Left ventricle myocardium superior (tissue), 1 donor: Measurements from ENCODE around the gene R3HDM2. TPM values are rescaled to one million over a fixed set of nuclear protein-coding genes. Genes with fewer than 3 reads are reported as not detected.

Experiments used
- ATAC-seq: fragments of 200-7000 bp; cut with Tn5 transposase; one replicate; pipeline ENCODE4 v1.9.1; 2020; ENCODE audit warnings: mild to moderate bottlenecking, moderate library complexity
- DNase-seq: peaks from one replicate; pipeline ENCODE4 v3.0.0-alpha.2; 2020
- intact Hi-C: fragments of 100-400 bp; cut with micrococcal nuclease; formaldehyde crosslinking; loops from one replicate; pipeline ENCODE4 v1.11.0; 2022
- total RNA-seq: library from RNA; stranded (reverse); fragmentation: NEBNext Ultra II Directional; extraction: Animal tissue kit (Norgen Biotek cat#: 25700); gene quantifications from one replicate; pipeline ENCODE4 v1.2.1, GENCODE V29; 2021
- donor health status: DM: no; HTN: yes; CAD: no; lungs with severe emphysema.

Gene R3HDM2
- total RNA-seq, 1 donor from 2014 or later, result 54.4 TPM

DNA sequence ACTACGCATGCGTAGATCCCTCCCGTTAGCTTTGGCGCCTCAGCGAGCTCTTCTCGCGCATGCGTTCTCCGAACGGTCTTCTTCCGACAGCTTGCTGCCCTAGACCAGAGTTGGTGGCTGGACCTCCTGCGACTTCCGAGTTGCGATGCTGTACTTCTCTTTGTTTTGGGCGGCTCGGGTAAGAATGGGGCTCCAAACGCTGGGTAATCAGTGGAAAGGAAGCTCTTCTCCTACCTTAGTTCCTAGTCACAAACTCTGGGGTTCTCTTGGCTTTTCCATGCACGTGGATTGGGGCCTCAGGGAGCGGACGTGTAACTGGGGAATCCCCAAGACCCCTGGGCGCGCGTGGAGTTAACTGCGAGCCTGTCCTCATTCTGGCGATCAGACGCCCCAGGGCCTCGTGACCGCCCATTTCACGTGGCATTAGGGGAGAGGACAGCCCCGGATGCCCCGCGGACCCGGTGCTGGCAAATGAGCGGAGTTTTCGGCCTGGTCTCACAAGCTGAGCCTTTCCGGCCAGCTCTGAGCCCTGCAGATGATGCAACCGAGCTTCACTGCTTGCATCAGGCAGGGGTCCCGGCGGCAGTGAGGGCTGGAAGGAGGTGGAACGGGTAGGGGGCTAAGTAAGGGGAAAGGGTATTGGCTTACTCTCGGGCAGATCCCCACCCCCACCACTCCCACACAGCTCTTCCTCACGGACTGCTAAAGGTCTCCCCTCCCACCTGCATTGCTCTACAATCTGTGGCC lies 201.0 kb downstream of the R3HDM2 start, which contains the start of gene SHMT2:
Gene SHMT2 (plus strand): TSS at position 78 of the 747 bp plus-strand sequence. CDS start 68 bp downstream, at position 146.
- peak; percentile 94 for DNase-seq
- intact Hi-C loops, result no loop called here

DNA sequence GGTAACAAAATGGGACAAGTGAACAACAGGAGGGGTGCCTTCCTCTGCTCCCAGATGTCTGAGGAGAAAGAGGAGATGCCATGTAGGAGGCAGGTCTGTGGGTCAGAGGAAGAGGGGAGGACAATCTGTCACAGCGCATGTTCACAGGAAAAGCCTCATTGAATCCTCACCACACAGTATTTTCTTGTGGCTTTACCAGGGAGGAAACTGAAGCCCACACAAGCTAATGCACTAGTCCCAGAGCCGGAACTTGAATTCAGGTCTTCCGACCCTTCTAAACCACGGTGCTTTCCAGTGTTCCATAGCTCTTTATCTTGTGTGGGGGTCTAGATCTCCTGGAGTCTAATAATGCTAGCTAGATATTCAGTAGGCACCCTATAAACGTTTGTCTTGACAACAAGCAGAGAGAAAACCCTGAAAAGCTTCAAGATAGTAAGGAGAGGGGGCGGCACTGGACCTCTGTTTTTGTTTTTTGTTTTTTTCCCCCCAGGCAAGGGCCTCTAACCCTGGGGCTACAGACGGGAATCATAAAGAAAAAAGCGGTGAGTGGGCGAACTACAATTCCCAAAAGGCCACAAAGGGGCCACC lies 201.7 kb downstream of the R3HDM2 start:
- intact Hi-C loops, result no loop called here
- no peak for ATAC-seq
- DNase-seq, result no peak

More for the DNA sequence above, 201.0 kb downstream of the R3HDM2 start, which contains the start of gene SHMT2:
- ATAC-seq, result peak; percentile 86

DNA sequence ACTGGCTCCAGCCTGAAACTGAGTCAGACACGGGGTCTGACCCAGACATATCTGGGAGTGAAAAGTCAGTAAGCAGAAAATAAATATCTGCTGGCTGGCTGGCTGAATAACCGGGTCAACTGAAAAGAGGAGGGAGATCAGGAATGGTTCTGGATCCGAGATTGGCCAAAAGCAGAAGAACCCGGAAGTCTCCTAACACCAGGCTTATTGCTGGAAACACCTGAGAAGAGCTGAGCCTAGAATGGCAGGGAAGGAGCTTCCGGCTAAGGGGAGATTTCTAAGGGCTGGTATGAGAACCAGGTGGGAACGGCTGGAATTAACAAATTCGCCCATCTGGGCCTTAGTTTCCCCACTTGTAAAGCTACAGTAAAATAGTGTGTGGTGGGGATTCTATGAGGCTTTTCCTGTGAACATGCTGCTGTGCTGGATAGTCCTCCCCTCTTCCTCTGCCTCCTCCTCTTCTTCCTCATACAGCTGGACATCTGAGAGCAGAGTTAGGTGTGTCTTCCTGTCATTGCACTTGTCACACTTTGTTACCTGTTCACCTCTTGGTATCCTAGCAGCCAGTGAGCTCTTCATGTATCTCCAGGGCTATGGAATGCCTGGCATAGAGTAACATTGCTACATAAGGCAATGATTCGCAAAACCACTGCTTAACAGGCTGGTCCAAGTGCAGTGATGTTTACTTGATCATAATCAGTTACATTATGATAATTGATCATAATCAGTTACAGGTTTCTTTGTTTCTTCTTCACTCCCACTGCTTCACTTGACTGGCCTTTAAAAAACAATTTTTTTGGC lies 203.3 kb downstream of the R3HDM2 start:
- ATAC-seq, result no peak
- intact Hi-C loops, result no loop called here

DNA sequence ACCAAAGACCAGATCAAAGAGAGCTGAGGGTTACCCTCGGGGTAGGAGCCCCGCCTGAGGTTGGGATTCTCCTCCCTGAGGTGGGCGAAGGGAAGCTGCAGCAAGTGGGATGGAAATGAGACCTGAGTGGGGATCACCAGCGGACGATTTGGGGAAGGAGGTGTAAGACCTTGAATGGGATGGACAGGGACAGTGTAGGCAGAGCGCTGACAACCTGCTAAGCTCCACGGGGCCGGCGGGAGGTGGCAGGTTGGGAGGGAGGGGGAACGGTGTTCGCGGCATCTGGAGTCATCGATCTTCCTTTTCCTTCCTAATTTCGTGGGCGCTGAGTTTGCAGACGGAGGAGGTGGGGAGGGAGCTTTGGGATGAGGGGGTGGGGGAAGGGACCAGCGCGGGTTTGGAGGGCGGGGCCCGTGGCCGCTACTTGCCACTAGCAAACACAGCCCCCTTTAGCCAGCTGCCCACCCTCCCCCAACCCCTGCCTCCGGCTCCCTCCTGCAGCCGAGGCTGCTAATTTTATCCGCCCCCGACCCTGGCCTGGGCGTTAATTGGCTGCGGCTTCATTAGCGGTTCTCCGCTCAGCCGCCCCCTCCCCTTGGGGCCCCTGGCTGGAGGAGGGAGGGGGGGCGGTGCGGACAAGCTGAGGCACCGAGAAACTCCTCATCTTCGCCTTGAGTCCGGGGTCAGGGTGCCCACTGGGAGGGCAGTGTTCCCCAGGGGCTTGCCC lies 204.1 kb downstream of the R3HDM2 start:
- ATAC-seq (no peak), DNase-seq (no peak)
- intact Hi-C loops, result no loop called here

More for the DNA sequence above, 203.3 kb downstream of the R3HDM2 start:
- no peak for DNase-seq

DNA sequence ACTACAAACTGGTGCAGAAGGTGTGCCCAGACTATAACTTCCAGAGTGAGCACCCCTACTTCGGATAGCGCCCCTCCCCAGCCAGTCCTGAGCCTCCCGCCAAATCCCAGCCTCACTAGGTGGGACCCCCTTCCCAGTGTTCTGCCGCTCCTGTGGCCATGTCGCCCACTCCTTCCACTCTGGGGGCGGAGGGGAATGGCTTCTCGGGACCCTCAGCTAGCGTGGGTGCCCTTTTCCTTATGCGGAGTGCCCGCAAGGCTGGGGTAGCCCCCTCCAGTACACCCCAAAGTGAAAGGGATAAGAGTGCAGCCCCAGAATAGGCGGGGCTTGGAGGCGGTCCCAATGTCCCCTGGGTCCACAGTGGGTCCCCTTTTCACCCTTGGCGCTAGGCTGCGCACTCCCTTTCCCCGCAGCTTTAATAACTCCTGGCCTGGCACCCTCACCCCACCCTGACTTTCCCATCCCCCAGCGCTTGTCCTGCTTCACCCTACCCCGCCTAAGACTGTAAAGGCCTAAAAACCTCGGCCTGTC lies 205.1 kb downstream of the R3HDM2 start:
- intact Hi-C loops, result no loop called here
- DNase-seq (no peak), ATAC-seq (no peak)

DNA sequence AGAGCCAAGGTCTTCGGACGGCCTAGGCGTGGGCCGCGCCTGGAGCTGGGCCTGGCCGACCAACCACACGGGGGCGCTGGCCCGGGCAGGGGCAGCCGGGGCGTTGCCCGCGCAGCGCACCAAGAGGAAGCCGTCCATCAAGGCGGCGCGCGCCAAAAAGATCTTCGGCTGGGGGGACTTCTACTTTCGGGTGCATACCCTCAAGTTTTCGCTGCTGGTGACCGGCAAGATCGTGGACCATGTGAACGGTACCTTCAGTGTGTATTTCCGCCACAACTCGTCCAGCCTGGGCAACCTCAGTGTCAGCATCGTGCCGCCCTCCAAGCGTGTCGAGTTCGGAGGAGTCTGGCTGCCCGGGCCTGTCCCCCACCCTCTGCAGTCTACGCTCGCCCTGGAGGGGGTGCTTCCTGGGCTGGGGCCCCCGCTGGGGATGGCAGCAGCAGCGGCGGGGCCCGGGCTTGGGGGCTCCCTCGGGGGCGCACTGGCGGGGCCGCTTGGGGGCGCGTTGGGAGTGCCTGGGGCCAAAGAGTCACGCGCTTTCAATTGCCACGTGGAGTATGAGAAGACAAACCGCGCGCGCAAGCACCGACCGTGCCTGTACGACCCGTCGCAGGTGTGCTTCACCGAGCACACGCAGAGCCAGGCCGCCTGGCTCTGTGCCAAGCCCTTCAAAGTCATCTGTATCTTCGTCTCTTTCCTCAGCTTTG lies 205.7 kb downstream of the R3HDM2 start:
- intact Hi-C loops, result no loop called here
- DNase-seq, result peak; percentile 75
- ATAC-seq, result peak; percentile 40

DNA sequence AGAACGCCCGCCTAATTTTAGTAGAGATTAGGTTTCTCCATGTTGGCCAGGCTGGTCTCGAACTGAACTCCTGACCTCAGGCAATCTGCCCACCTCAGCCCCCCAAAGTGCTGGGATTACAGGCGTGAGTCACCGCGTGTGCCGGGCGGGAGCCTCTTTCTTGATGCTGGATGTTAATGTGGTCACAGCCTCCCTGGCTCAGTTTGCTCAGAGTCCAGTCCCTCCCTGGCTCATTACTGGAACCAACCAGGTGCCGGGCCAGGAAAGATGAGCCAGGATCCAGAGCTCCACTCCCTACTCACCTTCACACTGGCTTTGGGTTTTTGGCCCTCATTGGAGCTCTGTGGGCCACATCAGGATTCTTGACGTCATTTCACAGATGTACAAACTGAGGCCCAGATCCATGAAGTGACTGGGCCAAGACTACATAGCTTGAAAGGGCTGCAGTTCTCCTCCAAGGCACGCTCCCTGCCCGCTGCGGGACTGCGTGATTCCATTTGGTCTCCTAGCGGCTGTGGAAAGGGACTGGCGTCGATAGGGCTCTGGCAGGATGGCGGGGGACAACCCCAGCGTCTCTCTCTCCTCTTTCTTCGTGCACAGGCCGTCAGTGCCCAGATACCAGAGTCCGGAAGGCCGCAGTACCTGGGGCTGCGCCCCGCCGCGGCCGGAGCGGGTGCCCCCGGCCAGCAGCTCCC lies 206.4 kb downstream of the R3HDM2 start:
- no peak for ATAC-seq
- intact Hi-C loops, result no loop called here
- no peak for DNase-seq

DNA sequence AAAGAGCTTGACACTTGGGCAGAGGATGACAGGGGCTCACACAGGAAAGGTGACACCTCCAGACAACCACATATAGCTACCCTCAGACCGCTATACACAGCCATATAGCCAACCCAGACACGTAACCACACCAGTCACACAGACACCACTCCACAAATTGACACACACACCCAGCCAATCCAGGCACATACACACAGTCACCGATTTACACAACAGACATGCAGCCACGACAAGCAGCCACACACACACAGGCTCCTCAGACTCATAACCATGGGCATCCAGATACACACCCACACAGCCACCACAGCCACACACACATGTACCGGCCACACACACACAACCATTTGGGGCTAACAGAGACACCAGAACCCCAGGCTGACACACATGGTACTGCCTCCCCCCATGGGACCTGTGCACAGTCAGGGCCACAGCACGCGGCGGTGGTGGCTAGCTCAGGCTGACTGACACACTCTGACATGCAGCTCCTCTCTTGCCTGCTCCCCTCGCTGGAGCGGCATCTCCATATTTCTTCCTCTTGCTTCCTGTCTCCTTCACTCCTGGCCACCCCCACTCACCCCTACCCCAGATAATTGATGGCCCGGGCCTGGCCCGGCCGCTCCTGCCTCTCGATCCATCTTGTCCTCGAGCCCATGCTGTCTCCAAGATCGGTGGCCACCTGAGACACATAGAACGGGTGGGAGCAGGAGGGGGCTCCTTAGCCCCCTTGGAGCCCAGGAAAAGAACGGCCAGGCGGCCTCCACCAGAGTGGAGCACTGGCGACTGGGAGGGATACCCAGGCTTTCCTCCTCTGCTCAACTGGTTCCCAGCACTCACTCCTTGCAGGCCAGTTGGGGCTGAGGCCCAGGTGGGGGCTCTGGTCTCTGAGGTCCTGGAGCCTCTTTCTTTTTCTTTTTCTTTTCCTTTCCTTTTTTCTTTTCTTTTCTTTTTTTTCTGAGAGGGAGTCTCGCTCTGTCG lies 207.4 kb downstream of the R3HDM2 start:
- DNase-seq (no peak), ATAC-seq (no peak)
- intact Hi-C loops, result no loop called here

DNA sequence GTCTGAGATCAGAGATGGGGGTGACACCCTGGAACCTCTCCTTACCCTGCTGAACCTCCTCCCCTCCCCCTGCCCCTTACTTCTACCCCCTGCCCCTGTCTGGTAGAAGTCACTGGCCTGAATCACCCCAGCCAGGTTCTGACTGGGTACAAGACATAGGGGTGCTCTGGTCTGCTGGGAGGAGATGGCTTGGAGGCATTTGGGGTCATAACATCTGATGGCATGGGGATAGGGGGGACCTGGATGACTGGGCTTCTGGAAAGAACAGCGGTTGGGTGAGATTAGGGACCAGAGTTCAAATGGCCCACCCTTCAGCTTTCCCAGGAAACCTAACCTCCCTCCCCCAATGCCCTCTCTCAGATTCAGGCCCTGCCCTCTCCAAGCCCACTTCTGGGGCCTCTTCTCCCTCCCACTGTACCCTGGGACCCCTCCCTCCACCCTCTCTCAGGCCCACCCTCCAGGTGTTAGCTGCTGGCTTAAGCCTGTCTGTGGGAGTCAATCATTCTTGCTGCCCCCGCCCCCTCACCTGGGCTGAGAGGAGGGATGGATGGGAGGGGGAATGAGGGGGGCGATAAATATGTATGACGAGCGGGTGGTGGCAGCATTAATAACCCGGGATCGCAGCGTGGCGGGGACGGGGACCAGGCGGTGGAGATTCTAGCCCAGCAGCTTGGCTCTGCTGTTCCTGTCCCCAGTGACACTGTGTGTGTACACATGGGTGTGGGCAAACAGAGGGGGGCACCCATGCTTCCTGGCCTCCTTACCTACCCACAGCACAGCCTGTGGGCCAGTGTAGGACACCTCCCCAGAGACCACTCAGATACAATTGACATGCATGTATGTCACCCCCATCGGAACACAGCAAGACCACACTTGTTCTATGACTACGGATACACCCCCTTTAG lies 208.3 kb downstream of the R3HDM2 start:
- intact Hi-C loops, result no loop called here
- ATAC-seq, result no peak
- no peak for DNase-seq

DNA sequence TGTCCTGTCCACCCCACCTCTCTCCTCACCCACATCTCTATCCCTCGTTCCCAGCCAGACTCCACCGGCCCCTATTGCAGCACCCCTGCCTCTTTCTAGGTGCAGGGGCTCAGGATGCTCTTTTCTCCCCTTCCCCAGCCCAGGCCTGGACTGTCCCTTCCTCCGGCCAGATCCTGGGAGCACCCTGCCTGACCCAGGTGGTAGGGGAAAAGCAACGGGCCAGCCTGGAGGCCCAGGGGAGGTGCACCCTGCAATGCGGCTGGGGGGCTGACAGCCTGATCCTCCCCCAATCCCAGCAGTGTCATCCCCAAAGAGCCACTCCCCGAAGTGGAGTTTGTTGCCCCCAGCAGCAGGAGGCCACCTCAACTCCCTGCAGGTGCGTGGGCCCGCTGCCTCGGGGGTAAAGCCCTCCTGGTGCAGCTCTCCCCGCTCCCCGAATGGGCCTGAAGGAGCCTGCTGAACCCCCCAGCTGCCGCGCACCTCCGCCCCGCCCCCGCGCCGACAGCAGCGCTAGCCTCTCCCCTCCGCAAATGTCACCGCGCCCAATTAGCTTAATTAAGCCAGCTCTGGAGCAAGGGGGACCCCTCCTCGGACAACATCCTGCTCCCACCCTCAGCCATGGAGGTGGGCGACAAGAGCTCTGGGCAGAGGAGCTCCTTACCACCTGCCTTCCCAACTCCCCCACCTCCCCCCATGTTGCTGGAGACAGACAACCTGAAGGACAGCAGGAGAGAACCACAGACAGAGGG lies 209.5 kb downstream of the R3HDM2 start:
- DNase-seq (no peak), ATAC-seq (no peak)
- intact Hi-C loops, result no loop called here

DNA sequence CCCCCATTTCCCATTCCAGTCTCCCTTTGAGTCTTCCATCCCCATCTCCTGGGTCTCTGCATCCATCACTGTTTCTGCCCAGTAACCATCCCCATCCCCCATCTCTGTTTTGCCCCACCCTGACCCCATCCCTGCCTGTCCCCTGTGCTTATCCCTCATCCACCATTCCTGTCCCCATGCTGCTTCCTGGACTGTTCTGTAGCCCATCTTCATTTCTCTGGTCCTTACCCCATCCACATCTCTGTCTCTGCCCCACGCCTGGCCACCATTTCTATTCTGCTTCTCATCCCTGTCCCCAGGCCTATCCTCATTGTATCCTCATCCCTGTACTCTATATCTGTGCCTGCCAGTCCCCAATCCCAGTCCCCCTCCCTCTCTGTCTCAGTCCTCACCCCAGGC lies 210.1 kb downstream of the R3HDM2 start:
- ATAC-seq, result no peak
- intact Hi-C loops, result no loop called here
- DNase-seq, result no peak

DNA sequence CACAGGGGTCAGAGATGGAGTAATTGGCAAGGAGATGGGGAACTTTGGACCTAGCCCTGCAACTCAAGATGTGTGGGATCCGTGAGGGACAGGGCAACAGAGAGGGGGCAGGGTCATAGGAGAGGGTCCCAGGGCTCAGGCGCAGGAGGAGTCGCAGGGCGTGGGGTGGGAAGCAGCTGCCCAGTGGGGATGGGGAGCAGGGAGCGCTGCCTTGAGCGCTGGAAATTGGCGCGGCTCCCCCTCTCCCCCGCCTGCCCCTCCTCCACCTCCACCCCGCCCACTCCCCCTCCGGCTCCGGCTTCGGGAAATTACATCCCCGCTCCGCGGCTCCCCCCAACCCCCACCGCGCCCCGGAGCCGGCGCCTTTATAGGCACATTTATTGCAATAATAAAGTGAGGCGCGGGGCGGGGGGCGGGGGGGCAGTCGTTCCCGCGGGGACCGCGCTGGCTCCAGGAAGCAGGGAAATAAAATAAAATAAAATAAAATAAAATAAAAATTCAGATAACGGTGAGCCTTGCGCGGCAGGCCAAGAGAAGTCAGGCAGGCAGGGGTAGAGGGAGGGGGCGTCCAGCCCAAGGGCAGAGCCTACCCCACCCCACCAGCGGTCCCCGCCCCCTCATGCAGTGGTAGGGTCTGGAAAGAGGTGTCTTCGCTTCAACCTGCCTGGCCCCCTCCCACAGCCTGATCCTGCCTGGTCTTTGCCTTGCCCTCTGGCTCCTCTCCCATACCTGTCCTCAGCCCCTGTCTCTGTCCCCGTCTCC lies 210.7 kb downstream of the R3HDM2 start:
- no peak for ATAC-seq
- no peak for DNase-seq
- intact Hi-C loops, result no loop called here

DNA sequence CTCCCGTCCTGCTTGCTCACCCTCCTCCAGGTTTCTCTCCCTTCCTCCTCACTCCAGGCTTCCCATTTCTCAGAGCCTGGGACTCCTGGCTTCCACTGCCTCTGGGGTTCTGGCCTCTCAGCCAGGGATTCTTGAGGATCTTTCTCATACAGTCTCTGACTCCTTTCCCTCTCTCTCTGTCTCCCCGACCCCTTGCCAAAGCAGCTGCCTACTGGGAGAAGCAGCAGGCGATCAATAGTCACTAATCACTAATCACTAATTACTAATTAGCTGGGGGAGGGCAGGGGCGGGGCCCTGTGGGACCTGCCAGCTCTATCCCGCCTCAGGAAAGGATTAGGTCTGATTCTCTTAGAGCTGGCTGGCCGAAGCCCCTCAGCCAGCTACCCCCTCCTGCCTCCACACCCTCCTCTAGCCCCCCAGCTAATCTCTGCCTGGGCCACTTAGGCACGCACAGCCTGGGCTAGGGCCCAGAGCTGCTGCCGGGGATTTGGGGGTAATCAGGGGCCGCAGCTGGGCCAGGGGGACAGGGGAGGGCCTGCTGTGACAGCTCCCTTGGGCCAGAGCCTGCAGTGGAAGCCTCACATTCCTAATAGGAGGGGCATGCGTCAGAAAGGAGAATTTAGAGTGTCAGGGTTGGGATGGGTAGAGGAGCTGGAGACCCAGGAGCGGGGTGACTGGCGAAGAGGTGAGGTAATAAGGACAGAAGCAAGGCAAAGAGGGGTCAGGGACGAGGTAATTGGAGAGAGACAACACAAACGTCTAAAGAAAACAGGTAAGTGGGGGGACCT lies 211.4 kb downstream of the R3HDM2 start:
- no peak for ATAC-seq
- intact Hi-C loops, result no loop called here

More for the DNA sequence above, 211.4 kb downstream of the R3HDM2 start:
- DNase-seq, result no peak
